GM21423 (cell line): ENCODE measurements around the gene GALNT15.

Experiments used
- ATAC-seq: cut with Tn5 transposase; IDR thresholded peaks from one replicate; pipeline ENCODE4 v1.9.1; 2021; ENCODE audit warnings: mild to moderate bottlenecking, moderate library complexity; ENCODE audit not compliant: unreplicated experiment

The GALNT15 gene

DNA sequence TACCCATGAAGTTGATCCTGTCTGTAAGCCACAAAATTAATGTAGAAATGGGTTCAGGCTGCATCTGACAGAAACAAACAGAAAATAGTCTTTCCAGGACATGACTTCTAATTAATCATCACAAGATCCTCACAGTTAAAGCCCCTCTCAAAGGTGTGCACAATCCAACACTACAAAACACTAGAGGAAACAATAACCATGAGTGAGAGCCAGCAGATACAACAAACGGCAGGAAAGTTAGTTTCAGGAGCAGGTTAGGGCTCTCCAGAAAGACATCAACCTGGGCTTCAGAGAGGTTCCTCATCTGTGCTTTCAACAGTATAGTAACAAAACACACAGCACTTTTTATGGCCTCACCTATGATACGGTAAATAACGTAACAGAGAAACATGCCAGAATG lies 47.5 kb downstream of the GALNT15 start:
- no peak for ATAC-seq

DNA sequence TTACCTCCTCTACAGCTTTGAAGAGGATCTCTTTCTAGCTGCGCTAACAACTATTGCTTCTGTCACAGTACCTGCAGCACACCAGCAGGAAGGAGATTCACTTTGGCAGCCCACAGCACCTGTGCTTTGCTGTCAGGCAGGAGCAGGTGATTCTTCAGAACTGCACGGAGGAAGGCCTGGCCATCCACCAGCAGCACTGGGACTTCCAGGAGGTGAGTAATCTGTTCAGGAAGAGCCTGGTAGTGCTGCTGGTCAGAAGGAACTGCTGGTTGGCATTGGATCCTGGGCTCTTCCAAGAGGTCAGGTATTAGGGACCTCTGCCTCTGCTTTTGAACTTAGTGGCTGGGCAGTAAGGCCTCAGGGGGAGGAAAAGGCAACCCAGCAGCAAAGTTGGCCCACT lies 48.1 kb downstream of the GALNT15 start:
- ATAC-seq = no peak

GRCh38 chr3:16224325-16224724 lies 49.8 kb downstream of the GALNT15 start:
- ATAC-seq = no peak

- ATAC-seq = no peak
These were observed 53.1 kb downstream of the GALNT15 start for GRCh38 chr3:16227566-16227965.

GRCh38 chr3:16229681-16230080 lies 55.2 kb downstream of the GALNT15 start:
- ATAC-seq = no peak

DNA sequence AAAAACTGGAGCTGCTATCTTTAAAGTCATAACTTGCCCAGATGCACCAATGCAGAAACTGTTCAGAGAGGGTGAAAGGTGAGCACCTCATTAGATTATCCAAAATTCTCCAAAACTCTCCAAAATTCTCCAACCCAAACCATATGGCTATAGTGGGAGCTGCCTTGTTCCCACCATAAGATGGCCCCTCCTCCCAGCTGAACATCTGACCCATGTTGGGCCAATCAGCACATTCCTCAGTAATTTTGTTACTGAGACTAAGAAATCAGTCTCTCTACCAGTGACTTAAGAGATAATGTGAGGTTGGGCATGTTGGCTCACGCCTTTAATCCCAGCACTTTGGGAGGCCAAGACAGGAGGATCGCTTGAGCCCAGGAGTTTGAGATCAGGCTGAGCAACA lies 57.5 kb downstream of the GALNT15 start:
- no peak for ATAC-seq

DNA sequence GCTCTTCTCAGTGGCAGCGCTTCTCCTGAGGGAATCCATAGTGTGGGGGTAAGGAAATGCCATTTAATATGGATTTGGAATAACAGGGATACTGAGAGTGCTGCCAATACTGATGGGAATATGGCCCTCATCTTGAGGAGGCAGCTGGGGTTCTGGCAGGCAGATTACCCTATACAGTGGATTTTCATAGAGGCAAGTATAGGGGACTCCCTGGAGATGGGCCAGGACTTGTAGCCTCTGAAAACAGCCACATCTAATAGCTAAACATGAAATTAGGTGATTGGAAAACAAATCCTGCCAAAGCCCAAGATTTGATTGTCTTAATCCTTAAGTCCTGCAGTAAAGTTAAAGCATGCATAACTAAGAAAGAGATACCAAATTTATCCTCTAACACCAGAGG lies 59.3 kb downstream of the GALNT15 start:
- no peak for ATAC-seq

DNA sequence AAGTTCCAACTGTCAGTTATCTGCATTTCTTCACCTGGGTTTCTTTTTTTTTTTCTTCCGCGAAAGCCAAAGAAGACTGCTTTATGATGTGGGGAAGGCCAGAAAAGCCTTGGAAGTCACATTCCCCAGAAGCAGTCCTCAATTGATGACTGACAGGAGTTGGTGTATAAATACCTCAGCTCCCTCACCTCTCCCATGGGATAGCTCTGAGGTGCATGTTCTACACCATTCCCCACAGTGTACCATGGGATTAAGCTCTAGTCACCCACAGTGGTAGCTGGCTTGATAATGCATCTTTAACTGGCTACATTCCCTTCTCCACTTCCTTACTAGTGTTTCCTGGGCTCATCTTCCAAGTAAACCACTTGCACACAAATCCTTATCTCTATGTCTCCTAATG lies 59.8 kb downstream of the GALNT15 start:
- no peak for ATAC-seq

DNA sequence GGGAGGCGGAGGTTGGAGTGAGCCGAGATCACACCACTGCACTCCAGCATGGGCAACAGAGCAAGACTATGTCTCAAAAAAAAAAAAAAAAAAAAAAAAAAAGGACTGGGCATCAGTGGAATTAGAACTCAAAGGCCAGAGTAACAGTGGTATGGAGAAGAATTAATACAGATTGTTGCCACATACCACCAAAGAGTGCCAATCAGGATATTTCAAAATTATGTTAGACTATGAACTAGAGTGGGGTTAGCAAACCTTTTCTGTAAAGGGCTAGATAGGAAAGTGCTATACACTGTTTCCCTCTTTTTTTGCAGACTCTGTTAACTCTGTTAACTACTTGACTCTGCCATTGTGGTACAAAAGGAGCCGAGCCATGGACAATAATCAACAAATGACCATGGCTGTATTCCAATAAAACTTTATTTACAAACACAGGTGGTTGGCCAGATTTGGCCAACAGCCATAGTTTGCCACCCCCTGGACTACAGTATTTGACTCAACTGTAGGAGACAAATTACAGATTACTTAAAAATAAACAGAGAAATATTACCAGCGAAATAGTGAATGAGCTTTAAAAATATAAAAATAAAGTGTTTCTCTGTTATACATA lies 61.7 kb downstream of the GALNT15 start:
- no peak for ATAC-seq

DNA sequence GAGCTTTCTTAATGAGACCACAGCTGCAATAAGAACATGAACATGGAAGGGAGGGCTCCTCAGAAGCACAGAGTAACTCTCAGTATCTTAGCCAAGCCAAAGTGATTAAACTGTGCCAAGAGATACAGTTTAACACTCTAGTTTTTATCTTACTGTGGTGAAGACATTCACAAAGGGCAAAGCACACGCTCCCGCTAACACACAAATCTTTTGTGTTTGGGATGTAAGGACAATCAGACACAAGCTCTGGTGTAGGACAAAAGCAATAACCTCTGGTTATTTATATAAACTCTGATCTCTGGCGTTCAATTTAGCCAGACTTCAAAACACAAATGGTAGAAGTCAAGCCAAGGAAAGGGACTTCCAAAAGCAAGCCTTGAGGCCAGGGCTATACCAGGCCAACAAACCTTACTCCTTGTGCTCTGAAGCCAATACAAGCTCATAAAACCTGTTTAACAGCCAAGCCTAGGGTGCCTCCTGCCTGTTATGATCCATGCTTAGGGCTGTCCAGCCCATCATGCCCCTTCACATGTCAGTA lies 62.4 kb downstream of the GALNT15 start:
- ATAC-seq = no peak

DNA sequence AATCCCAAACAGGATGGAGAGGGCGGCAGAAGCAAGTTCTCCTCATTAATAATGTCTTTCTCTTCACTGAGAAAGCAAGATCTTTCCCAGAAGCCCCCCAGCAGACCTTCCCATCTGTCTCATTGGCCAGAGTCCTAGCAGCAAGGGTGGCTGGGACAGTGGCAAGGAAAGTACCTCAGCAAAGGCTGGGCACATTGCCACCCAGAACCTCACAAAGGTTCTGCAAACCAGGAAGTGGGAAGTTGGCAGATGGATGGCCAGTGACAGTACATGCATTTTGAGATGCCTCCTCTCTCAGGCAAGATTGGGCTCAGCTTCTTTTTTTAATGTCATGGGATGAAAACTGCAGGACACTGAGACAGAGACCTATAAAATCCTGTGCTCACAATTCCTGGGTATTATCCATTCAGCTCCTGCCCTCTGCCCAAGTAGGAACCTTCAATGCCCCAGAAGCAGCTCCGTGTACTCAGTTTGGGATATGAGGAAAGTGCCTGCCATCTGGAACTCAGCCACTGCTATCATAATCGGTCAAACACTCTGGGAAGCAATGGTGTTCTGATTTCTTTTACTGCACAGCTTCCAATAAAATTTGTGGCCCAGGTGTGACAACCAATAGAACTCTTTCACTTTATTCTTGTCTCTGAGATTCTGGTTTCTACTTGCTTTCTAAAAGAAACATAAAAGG lies 64.7 kb downstream of the GALNT15 start:
- ATAC-seq = no peak

DNA sequence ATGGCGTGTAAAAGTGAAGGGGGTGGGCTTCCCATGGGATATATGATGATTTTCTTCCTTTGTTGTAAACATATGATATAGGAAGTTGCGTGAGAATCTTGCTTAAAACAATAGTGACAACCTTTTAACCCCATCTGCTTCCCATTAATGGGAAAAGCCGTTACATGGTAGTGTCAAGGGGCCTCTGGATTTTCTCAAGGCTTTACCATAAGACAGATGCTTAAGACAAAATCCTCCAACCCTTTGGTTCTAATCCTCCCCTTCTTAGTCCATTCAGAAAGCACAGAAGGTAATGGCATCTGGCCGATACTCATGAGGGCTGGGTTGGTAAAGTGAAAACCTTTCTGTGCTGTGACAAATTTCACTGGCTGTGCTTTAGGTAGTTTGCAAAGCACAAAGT lies 65.3 kb downstream of the GALNT15 start:
- ATAC-seq = no peak

DNA sequence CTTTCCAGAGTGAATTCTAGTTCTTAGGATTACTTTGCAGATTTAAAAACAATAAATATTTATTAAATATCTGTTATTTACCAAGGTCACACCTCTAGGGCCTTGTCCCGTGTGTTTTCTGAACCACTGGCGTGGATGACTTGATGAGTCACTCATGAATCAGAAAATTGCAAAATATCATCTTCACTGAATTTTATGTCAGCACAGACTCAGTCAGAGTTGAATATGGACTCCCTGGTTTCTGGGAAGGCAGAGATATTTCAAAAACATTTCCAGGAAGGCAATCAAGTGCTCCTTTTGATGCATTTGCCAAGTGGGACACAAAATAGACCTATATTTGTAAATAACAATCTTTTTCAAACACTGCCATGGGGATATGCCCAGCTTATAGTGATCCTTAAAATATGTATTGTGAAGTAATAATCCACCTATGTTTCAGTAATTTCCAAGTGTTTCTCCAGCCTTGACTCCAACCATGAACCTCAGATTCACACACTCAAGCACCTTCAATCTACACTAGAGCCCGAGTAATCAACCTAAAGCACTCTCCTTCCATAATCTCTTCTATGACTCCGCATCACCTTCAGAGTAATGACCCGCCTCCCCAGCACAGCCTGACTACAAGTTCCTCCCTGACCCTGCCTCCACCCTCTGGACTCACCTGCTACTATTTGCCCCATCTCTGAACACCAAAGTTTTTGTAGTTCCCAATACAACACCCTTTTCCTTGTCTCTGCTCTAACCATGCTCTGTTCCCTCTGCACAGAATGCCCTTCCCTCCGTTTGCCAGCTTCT lies 65.9 kb downstream of the GALNT15 start:
- no peak for ATAC-seq

DNA sequence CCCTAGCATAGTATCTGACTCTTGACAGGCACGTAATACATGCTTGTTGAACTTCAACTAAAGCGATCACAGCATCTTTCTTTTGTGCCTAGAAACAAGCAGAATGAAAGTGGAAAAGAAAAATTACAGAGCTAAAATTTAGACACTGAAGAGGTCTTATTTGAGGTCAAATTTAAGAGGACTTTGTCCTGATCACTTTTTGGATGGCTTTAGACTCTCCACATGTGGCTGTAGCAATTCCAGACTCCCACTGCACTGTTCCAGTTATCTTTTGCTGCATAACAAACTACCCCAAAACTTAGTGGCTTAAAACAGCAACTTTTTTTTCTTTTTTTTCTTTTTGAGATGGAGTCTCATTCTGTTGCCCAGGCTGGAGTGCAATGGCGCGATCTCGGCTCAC lies 66.7 kb downstream of the GALNT15 start:
- no peak for ATAC-seq

DNA sequence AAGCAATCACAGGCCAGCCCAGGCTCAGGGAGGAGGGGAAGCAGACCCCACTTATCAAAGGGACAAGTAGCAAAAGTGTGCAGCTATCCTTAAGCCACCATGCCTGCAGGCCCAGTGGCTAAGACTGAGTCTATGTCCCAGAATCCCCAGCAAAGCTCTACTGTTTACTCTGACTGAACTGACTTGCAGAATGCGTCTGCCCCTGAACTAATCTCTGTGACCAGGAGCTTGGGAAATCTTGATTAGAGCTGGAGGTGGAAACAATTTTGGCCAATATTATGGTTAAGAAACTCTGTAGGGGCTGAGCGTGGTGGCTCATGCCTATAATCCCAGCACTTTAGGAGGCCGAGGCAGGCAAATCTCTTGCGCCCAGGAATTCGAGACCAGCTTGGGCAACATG lies 67.7 kb downstream of the GALNT15 start:
- no peak for ATAC-seq

GRCh38 chr3:16243706-16244490 lies 69.4 kb downstream of the GALNT15 start:
- no peak for ATAC-seq

- no peak for ATAC-seq
These were observed 71.1 kb downstream of the GALNT15 start for GRCh38 chr3:16245609-16246008.

DNA sequence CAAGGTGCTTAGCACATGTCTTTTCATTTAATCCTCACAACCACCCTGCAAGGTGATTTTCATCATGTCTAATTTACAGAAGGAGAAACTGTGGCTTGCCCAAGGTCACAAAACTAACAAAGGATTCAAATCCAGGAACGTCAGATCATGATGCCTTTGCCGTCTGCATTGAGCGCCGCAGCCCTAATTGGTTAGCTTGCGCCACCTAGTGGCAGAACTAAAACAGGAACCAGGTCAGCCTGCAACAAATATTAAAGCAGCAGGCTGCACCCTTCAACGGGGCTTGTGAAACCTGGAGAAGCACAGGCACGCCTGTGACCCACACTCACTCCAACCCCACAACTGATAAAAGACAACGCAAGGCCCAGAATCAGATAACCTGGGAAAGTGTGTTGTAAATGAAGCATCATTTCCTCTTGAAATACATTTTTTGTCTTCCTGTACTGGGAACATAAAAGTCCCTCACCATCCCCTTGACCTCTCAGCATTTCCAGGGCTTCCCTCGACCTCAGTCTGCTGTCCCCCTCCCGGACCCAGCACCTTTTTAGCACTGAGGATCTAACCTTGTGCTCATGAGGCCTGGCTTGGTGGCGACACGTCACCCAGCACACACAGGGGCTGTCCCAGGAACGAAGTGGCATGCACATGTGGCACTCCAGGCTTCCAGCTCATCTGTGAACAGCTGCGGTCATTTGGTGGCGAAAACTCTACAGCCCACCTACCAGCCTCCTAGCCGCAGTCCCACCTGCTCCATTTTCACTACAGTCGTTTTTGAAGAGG lies 73.0 kb downstream of the GALNT15 start:
- peak; percentile 76 for ATAC-seq

DNA sequence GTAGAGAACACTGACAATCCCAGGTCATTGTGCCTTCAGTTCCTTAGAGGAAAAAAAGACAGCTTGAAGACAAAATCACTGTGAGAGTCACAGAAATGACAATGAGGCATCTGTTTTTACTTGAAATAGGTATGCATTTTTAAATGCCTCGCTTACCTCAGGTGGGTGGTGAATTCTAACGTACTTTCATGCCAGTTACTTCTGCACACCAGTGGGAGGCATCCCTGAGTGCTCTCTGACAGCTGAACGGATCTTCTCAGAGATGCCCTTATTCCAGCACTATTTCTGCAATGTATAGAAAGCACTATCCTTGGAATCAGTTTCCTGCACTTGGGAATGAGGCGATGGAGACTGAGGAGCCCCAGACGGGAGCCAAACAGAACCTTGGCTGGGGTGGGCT lies 74.1 kb downstream of the GALNT15 start:
- ATAC-seq = no peak

- no peak for ATAC-seq
These were observed 74.9 kb downstream of the GALNT15 start for GRCh38 chr3:16249336-16249735.
